NCI-H82 treated with DMSO at 0.1 percent for 48 hours (cell line): ENCODE data around the gene CUX1.
"Not testable (repeated sequence)": the region's sequence is repeated elsewhere in the genome, so short reads cannot be mapped to it uniquely, and the experiment has no call there.

Experiments used
- DNase-seq: peaks from one replicate; lab custom pipeline; 2025; ENCODE audit not compliant: unreplicated experiment; lab: John Stamatoyannopoulos, UW

CUX1 gene

GRCh38 chr7:101824440-101824839, 7.0 kb downstream of the CUX1 start:
- DNase-seq, result no peak

- no peak for DNase-seq
These were observed 8.8 kb downstream of the CUX1 start for GRCh38 chr7:101826081-101826835.

DNA sequence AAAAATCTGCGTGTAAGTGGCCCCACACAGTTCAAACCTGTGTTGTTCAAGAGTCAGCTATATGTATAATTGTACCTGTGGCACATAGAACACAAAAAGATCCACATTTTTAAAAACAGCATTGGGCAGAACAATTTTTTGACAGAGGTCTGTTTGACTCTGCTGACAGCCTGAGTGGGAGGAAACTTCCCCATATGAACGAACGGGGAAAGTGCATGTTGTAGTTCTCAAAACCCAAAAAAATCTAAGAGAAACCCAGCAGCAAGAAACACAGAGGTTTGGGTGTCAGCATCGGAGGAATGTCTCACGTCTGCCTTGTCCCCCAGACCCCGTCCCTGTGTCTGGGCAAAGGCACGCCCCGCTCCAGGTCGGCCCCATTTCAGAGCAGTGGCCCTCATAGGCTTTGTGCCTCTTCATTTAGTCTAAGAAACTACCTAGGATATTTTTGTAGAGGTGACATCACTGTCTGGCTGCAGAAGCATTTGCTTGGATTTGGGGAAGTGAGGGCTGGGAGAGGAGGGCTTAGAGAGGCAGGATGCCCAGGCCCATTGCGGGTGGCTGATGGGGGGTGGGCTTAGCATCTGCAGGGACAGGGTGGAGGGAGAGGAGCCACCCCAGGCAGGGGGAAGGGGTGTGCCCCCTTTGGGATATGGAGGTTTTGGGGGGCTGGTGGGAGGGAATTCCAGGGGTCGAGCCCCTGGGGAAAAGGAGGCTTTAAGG, 11.0 kb downstream of the CUX1 start:
- no peak for DNase-seq

DNA sequence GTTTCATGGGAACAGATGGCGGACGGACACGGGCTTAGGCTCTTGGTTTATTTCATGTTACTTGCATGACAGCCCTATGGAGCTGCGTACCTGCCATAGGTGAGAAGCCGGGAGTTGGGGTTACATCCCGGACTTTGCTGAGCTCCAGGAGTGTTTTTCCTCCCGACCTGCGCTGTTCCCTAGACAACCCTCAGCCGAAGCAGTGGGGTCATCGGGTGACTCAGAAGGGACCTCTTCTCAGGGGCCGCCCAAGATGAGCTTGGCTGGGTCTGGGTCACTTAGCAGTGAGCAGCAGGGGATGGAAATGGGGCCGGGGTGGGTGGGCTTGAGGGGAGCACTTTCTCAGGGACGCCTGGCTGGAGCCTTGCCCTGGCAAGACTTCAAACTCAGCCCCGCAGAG, 11.9 kb downstream of the CUX1 start:
- DNase-seq, result no peak

- DNase-seq, result no peak
These were observed 12.4 kb downstream of the CUX1 start for GRCh38 chr7:101829821-101830220.

DNA sequence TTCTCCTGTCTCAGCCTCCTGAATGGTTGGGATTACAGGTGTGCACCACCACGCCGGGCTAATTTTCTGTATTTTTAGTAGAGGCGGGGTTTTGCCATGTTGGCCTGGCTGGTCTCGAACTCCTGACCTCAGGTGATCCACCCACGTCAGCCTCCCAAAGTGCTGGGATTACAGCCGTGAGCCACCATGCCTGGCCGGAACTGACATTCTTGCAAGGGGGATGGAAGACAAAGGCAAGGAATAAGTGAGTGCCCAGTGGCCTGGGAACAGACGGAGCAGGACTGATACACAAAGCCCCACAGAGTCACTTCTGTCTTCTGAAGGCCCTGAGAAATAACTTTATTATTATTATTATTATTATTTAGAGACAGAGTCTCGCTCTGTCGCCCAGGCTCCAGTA, 14.0 kb downstream of the CUX1 start:
- not testable (repeated sequence) for DNase-seq

- DNase-seq, result no peak
These were observed 14.8 kb downstream of the CUX1 start for GRCh38 chr7:101832205-101832631.

- no peak for DNase-seq
These were observed 15.4 kb downstream of the CUX1 start for GRCh38 chr7:101832685-101833375.

- DNase-seq, result no peak
These were observed 16.4 kb downstream of the CUX1 start for GRCh38 chr7:101833799-101834198.

DNA sequence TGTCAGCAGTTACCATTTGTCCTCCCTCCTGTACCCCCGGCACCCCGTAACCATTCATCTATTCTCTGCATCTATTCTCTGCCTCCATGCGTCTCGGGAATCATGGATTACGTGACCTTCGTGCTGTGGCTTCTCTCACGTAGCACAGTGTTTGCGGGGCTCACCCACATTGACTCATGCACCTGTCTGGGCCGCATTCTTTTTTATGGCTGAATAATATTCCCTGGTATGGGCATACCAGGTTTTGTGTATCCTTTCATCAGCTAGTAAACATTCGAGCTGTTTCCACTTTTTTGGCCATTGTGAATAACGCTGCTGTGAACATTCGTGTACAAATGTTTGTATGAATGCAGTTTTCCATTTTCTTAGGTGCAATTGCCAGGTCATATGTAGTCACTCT, 17.7 kb downstream of the CUX1 start:
- no peak for DNase-seq

DNA sequence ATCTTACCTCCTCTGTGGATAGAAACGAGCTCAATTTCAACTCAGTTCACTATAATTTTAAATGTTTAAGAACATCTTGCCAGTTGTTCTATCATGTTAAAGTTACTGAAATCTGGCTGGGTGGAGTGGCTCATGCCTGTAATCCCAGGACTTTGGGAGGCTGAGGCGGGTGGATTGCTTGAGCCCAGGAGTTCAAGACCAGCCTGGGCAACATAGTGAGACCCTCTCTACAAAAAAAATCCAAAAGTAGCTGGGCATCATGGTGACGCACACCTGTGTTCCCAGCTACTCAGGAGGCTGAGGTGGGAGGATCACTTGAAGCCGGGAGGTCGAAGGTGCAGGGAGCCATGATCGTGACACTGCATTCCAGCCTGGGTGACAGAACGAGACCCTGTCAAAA, 20.0 kb downstream of the CUX1 start:
- DNase-seq, result not testable (repeated sequence)

- peak; percentile 91 for DNase-seq
These were observed 21.5 kb downstream of the CUX1 start for GRCh38 chr7:101838837-101839483.

DNA sequence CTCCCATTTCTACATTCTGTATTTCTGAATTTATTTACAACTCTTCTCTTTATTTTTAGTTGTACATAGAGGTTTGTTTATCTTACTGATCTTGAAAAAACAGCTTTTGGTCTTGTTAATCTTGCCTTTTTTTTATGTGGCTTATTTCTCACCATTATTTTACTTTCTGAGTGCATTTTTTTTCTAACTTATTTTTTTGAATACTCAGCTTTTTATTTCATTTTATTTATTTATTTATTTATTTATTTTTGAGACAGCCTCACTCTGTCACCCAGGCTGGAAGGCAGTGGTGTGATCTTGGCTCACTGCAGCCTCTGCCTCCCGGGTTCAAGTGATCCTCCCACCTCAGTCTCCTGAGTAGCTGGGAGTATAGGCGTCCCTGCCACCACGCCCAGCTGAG, 23.9 kb downstream of the CUX1 start:
- no peak for DNase-seq

- DNase-seq, result no peak
These were observed 26.2 kb downstream of the CUX1 start for GRCh38 chr7:101843293-101844271.

GRCh38 chr7:101845974-101846373, 28.5 kb downstream of the CUX1 start:
- no peak for DNase-seq

DNA sequence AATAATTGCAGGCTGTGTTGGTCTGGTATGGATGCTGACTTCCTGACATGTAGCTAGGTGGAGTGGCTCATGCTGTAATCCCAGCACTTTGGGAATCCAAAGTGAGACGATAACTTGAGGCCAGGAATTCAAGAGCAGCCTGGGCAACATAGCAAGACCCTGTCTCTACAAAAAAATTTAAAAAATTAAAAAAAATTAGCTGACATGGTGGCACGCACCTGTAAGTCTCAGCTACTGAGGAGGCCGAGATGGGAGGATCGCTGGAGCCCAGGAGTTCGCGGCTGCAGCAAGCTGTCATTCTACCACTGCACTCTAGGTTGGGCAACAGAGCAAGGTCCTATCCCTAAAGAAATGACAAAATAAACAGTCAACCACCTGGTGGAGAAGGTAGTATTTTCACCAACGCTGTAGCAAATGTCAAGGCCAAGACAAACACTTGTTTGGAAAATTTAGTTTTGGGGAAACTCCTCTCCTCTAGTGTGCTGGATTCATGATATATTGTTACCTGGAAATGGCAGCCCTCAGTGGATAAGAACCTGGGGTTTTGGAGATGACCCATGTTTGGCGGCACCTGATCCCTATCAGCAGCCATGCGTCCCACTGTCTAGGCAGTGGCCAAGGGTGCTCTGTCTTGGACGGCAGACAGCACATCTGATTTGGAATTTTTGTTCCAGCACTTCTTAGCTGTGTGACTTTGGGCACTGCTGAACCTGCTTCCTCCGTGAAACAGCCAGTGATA, 29.5 kb downstream of the CUX1 start:
- no peak for DNase-seq

GRCh38 chr7:101848208-101848951, 31.0 kb downstream of the CUX1 start:
- no peak for DNase-seq

- DNase-seq, result not testable (repeated sequence)
These were observed 31.9 kb downstream of the CUX1 start for GRCh38 chr7:101849314-101849713.

DNA sequence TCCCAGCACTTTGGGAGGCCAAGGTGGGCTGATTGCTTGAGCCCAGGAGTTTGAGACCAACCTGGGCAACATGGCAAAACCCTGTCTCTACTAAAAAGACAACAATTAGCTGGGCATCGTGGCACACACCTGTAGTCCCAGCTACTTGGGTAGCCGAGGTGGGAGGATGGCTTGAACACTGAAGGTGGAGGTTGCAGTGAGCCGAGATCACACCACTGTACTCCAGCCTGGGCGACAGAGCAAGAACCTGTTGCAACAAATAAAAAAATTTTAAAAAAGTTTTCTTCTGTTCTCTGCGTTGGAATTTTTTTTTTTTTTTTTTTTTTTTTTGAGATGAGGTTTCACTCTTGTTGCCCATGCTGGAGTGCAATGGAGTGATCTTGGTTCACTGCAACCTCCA, 34.9 kb downstream of the CUX1 start:
- not testable (repeated sequence) for DNase-seq
